ENCODE measurements around the gene SMURF2. TPM values are rescaled to one million over a fixed set of nuclear protein-coding genes. Genes with fewer than 3 reads are reported as not detected.

The SMURF2 gene
- total and polyA plus RNA-seq, 2 of the 4 experiments (the other 2 are of a cell fraction): 131 to 774 TPM

DNA sequence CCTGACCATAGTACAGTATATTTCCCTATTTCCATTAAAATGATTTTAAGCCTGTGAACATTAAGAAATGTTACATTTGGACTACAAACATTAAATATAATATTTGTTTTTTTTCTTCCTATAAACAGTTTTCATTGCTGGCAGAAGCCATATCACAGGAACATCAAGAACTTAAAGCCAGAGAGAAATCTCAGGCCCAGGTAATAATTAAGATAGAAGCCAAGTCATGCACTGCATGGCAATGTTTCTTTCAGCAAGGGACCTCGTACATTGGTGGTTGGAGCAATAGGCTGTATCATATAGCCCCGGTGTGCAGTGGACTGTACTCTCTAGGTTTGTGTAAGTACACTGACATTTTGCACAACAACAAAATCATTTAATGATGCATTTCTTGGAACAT, 125.2 kb downstream of the SMURF2 start:
- H3K9me1 ChIP-seq (ENCODE audit: insufficient read depth, low read length): peaks cover 24% of the 10 kb centered on the region
- no peak overlapping the region for H3K27ac ChIP-seq (ENCODE audit: insufficient read depth, low read length)

More for the DNA sequence above, 125.2 kb downstream of the SMURF2 start:
- no peak for TF ChIP-seq FOS (IDR thresholded peaks at IDR 0.05; ENCODE audit: low read depth, low read length)
- no peak for TF ChIP-seq RAD21 (IDR thresholded peaks at IDR 0.05; ENCODE audit: low read length)
- TF ChIP-seq POLR2A (IDR thresholded peaks at IDR 0.05; ENCODE audit: low read depth, low read length): no peak
- TF ChIP-seq NFE2L2 (IDR thresholded peaks at IDR 0.05; ENCODE audit: low read depth, low read length): no peak
- TF ChIP-seq MXI1 (IDR thresholded peaks at IDR 0.05; ENCODE audit: borderline replicate concordance, low read depth, low read length): no peak
- TF ChIP-seq CTCF (conservative IDR thresholded peaks at IDR 0.05; ENCODE audit: low read depth, low read length): no peak
- TF ChIP-seq MAFK (IDR thresholded peaks at IDR 0.05; ENCODE audit: low read depth, low read length): no peak
- TF ChIP-seq MAZ (IDR thresholded peaks at IDR 0.05; ENCODE audit: borderline replicate concordance, low read depth, low read length): no peak
- no peak for TF ChIP-seq RCOR1 (IDR thresholded peaks at IDR 0.05; ENCODE audit: insufficient replicate concordance, low read length)
- TF ChIP-seq ELK1 (IDR thresholded peaks at IDR 0.05; ENCODE audit: borderline replicate concordance, low read depth, low read length): no peak
- no peak for TF ChIP-seq CEBPB (IDR thresholded peaks at IDR 0.05; ENCODE audit: low read depth, low read length)
- no peak for TF ChIP-seq BHLHE40 (IDR thresholded peaks at IDR 0.05; ENCODE audit: low read depth, low read length)
- TF ChIP-seq RFX5 (IDR thresholded peaks at IDR 0.05; ENCODE audit: low read depth, low read length): no peak
- Histone ChIP-seq H3K14ac (replicated peaks; ENCODE audit: low read depth, low read length) (no peak overlapping the region), H3K56ac (ENCODE audit: extremely low read depth, insufficient read depth, low read length) (no peak overlapping the region), H3K79me1 (ENCODE audit: low read depth in 1 of 2, low read length in 2 of 2) (peaks cover 12 to 75% of the 10 kb centered on the region in 2 experiments; a peak in 3 of 4 replicates), H4K20me1 (ENCODE audit: insufficient read depth, low read length) (peaks cover 67% of the 10 kb centered on the region), H2BK20ac (ENCODE audit: low read depth, low read length) (no peak overlapping the region), H4K8ac (ENCODE audit: low read depth in 2 of 2, low read length in 2 of 2) (no peak overlapping the region), H2BK5ac (ENCODE audit: low read depth, low read length, poor library complexity, severe bottlenecking) (no peak overlapping the region), H3K4ac (ENCODE audit: low read depth, low read length) (no peak overlapping the region), H2AK9ac (replicated peaks; ENCODE audit: low read depth, low read length, poor library complexity) (no peak overlapping the region), H2BK15ac (ENCODE audit: low read depth, low read length) (no peak overlapping the region), H3K4me2 (ENCODE audit: low read depth, low read length) (no peak overlapping the region), H4K5ac (ENCODE audit: low read depth, low read length) (no peak overlapping the region), H3K4me1 (ENCODE audit: control insufficient read depth, insufficient read depth, low read length) (peaks cover 1% of the 10 kb centered on the region; the same call in 1 of the 2 replicates), H3K18ac (ENCODE audit: low read depth, low read length) (no peak overlapping the region), H3K36me3 (ENCODE audit: control insufficient read depth, insufficient read depth, low read length) (peaks cover 61% of the 10 kb centered on the region), H2BK120ac (ENCODE audit: low read depth, low read length) (no peak overlapping the region), H2AFZ (replicated peaks; ENCODE audit: low read length, poor library complexity) (no peak overlapping the region), H3K9me3 (ENCODE audit: control insufficient read depth, insufficient read depth, low read length) (no peaks in the 10 kb centered on the region), H2AK5ac (ENCODE audit: low read depth, low read length) (no peak overlapping the region), H3K27me3 (ENCODE audit: control insufficient read depth, insufficient read depth, low read length) (no peaks in the 10 kb centered on the region), H3K23ac (ENCODE audit: low read depth, low read length) (no peak overlapping the region), H3K9ac (ENCODE audit: low read depth, low read length) (no peak overlapping the region), H3K4me3 (ENCODE audit: insufficient read depth, low read depth, low read length) (no peak overlapping the region), H4K91ac (ENCODE audit: insufficient read depth, low read depth, low read length) (no peak overlapping the region)
- ChIA-PET POLR2A (ENCODE audit: unreplicated experiment) (no interaction called here), CTCF (interaction anchor here (1.2 kb wide), 1 partner anchor 8 kb away, joined by 3 read pairs; no protein-coding TSS in a partner anchor)
- BruUV-seq (replicated peaks): no TSS peak
- in situ Hi-C loops (cut with MboI; ENCODE audit: low sequenced_read_pairs): no loop called here
- DNase-seq (no peak), ATAC-seq (ENCODE audit: low read depth) (no peak)
- no CpG with 5 or more reads among the region's 2 CpGs for WGBS, 2 experiments (ENCODE audit: extremely low coverage in 2 of 2, insufficient read length in 1 of 2)
- intact Hi-C loops (cut with micrococcal nuclease): no loop called here
- dilution Hi-C loops (cut with HindIII; ENCODE audit: low sequenced_read_pairs, unreplicated experiment): no loop called here

Data from IMR-90 (cell line).